Measurements from ENCODE around the gene CMTM4.

The CMTM4 gene

GRCh38 chr16:66696669-66697630 is at the start of gene CMTM4:
CMTM4 (minus strand) TSS chr16:66696743; CDS start chr16:66696525, 218 bp downstream.
- peak; percentile 88 for DNase-seq (ENCODE audit: low read depth, low spot score)

- DNase-seq (ENCODE audit: low read depth, low spot score), result no peak
Measured at GRCh38 chr16:66746048-66746447, 49.5 kb upstream of the CMTM4 start.

- DNase-seq (ENCODE audit: low read depth, low spot score), result no peak
Measured at GRCh38 chr16:66741950-66742808, 45.6 kb upstream of the CMTM4 start.

GRCh38 chr16:66741169-66741900 is 44.8 kb upstream of the CMTM4 start:
- DNase-seq (ENCODE audit: low read depth, low spot score), result peak; percentile 18

GRCh38 chr16:66740533-66740932 is 44.0 kb upstream of the CMTM4 start:
- DNase-seq (ENCODE audit: low read depth, low spot score), result no peak

GRCh38 chr16:66740010-66740409 is 43.5 kb upstream of the CMTM4 start:
- peak; percentile 74 for DNase-seq (ENCODE audit: low read depth, low spot score)

- DNase-seq (ENCODE audit: low read depth, low spot score), result no peak
Measured at GRCh38 chr16:66735891-66736290, 39.3 kb upstream of the CMTM4 start.

GRCh38 chr16:66731101-66731500 is 34.6 kb upstream of the CMTM4 start:
- no peak for DNase-seq (ENCODE audit: low read depth, low spot score)

- DNase-seq (ENCODE audit: low read depth, low spot score), result no peak
Measured at GRCh38 chr16:66728804-66729203, 32.3 kb upstream of the CMTM4 start.

- DNase-seq (ENCODE audit: low read depth, low spot score), result peak; percentile 31
Measured at GRCh38 chr16:66728117-66728787, 31.7 kb upstream of the CMTM4 start.

- no peak for DNase-seq (ENCODE audit: low read depth, low spot score)
Measured at GRCh38 chr16:66720766-66721165, 24.2 kb upstream of the CMTM4 start.

- DNase-seq (ENCODE audit: low read depth, low spot score), result no peak
Measured at GRCh38 chr16:66719246-66719645, 22.7 kb upstream of the CMTM4 start.

- peak; percentile 78 for DNase-seq (ENCODE audit: low read depth, low spot score)
Measured at GRCh38 chr16:66717776-66718175, 21.2 kb upstream of the CMTM4 start.

- DNase-seq (ENCODE audit: low read depth, low spot score), result peak; percentile 78
Measured at GRCh38 chr16:66717112-66717675, 20.7 kb upstream of the CMTM4 start.

GRCh38 chr16:66714654-66715307 is 18.2 kb upstream of the CMTM4 start:
- DNase-seq (ENCODE audit: low read depth, low spot score), result no peak

- DNase-seq (ENCODE audit: low read depth, low spot score), result no peak
Measured at GRCh38 chr16:66714062-66714461, 17.5 kb upstream of the CMTM4 start.

- DNase-seq (ENCODE audit: low read depth, low spot score), result no peak
Measured at GRCh38 chr16:66713076-66713475, 16.5 kb upstream of the CMTM4 start.

GRCh38 chr16:66712512-66712911 is 16.0 kb upstream of the CMTM4 start:
- DNase-seq (ENCODE audit: low read depth, low spot score), result no peak

GRCh38 chr16:66711581-66711980 is 15.0 kb upstream of the CMTM4 start:
- DNase-seq (ENCODE audit: low read depth, low spot score), result no peak

- peak; percentile 44 for DNase-seq (ENCODE audit: low read depth, low spot score)
Measured at GRCh38 chr16:66706506-66706880, 9.9 kb upstream of the CMTM4 start.
